Activated CD8-positive, alpha-beta memory T cell treated with anti-CD3 and anti-CD28 coated beads, Interleukin-2, amount 50 U/mL, for 48 hours (primary cell): ENCODE results near the gene PPM1H.
A peak's percentile ranks its signal among the peaks of the same experiment; 100 is the strongest.
"Not testable (repeated sequence)": the region's sequence is repeated elsewhere in the genome, so short reads cannot be mapped to it uniquely, and the experiment has no call there.

Experiments used
- DNase-seq: peaks from one replicate; pipeline ENCODE4 v3.0.0-alpha.2; 2020

PPM1H gene

GRCh38 chr12:62934799-62935674 is at the start of gene PPM1H:
Gene PPM1H, minus strand, starts transcription at chr12:62935150. Its CDS starts 414 bp downstream, at chr12:62934736.
- peak; percentile 60 for DNase-seq

GRCh38 chr12:62983594-62983993 is 48.6 kb upstream of the PPM1H start:
- no peak for DNase-seq

GRCh38 chr12:62978768-62979167 is 43.8 kb upstream of the PPM1H start:
- no peak for DNase-seq

GRCh38 chr12:62977883-62978282 is 42.9 kb upstream of the PPM1H start:
- DNase-seq: no peak

GRCh38 chr12:62977418-62977817 is 42.5 kb upstream of the PPM1H start:
- DNase-seq: no peak

GRCh38 chr12:62976110-62976662 is 41.2 kb upstream of the PPM1H start:
- no peak for DNase-seq

GRCh38 chr12:62971769-62972525 is 37.0 kb upstream of the PPM1H start:
- DNase-seq: no peak

- no peak for DNase-seq
These were observed 34.7 kb upstream of the PPM1H start for GRCh38 chr12:62969695-62970094.

GRCh38 chr12:62967701-62968100 is 32.8 kb upstream of the PPM1H start:
- DNase-seq: no peak

GRCh38 chr12:62966990-62967506 is 32.1 kb upstream of the PPM1H start:
- no peak for DNase-seq

- DNase-seq: not testable (repeated sequence)
These were observed 31.6 kb upstream of the PPM1H start for GRCh38 chr12:62966446-62966989.

GRCh38 chr12:62965700-62966099 is 30.8 kb upstream of the PPM1H start:
- not testable (repeated sequence) for DNase-seq

GRCh38 chr12:62965242-62965641 is 30.3 kb upstream of the PPM1H start:
- not testable (repeated sequence) for DNase-seq

GRCh38 chr12:62963486-62964041 is 28.6 kb upstream of the PPM1H start:
- no peak for DNase-seq

- no peak for DNase-seq
These were observed 25.4 kb upstream of the PPM1H start for GRCh38 chr12:62960324-62960723.

GRCh38 chr12:62959745-62960144 is 24.8 kb upstream of the PPM1H start:
- DNase-seq: no peak

- no peak for DNase-seq
These were observed 22.4 kb upstream of the PPM1H start for GRCh38 chr12:62957233-62957953.

GRCh38 chr12:62955678-62956077 is 20.7 kb upstream of the PPM1H start:
- no peak for DNase-seq

- DNase-seq: no peak
These were observed 15.4 kb upstream of the PPM1H start for GRCh38 chr12:62950317-62950716.

GRCh38 chr12:62948123-62948522 is 13.2 kb upstream of the PPM1H start:
- no peak for DNase-seq

- no peak for DNase-seq
These were observed 12.4 kb upstream of the PPM1H start for GRCh38 chr12:62947364-62947763.

GRCh38 chr12:62943779-62944395 is 8.9 kb upstream of the PPM1H start:
- DNase-seq: no peak
